Sigmoid colon (tissue), 7 donors: ENCODE data around the gene ALMS1. TPM values are rescaled to one million over a fixed set of nuclear protein-coding genes. Genes with fewer than 3 reads are reported as not detected.
"Not testable (repeated sequence)": the region's sequence is repeated elsewhere in the genome, so short reads cannot be mapped to it uniquely, and the experiment has no call there.

Source experiments
- DNase-seq: peaks from one replicate; pipeline ENCODE4 v3.0.0-alpha.2; 2019
- H3K27ac ChIP-seq, 4 donors: fragments of 200-600 bp; sonication (generic); one replicate each; pipeline ENCODE4 v1.5.1; 2016 to 2019; ENCODE audit warnings: mild to moderate bottlenecking in 1 of 4
- H3K27me3 ChIP-seq, 3 donors: fragments of 200-600 bp; sonication (generic); one replicate each; pipeline ENCODE4 v1.5.1; 2019; ENCODE audit warnings: mild to moderate bottlenecking in 1 of 3
- H3K36me3 ChIP-seq, 4 donors: fragments of 200-600 bp; sonication (generic); one replicate each; pipeline ENCODE4 v1.5.1; 2016 to 2019
- H3K4me1 ChIP-seq, 4 donors: fragments of 200-600 bp; sonication (generic); one replicate each; pipeline ENCODE4 v1.5.1; 2017 to 2019
- H3K4me3 ChIP-seq, 4 donors: fragments of 200-600 bp; sonication (generic); one replicate each; pipeline ENCODE4 v1.5.1; 2017 to 2019; ENCODE audit warnings: mild to moderate bottlenecking in 2 of 4, moderate library complexity in 1 of 4
- H3K9me3 ChIP-seq, 4 donors: fragments of 200-600 bp in 3 of 4; sonication (generic) in 3 of 4; one replicate each; pipeline versions ENCODE4 v1.5.1 to v1.6.1; 2013 to 2019
- CTCF ChIP-seq, 4 experiments: fragments of 450-650 bp in 3 of 4; fragments of 200-600 bp in 1 of 4; IDR thresholded peaks; one replicate each; pipeline ENCODE4 v1.5.1; 2016 to 2019; ENCODE audit warnings: antibody characterized with exemption in 4 of 4, mild to moderate bottlenecking in 3 of 4, moderate library complexity in 2 of 4
- EP300 ChIP-seq, 4 donors: sonication (generic); formaldehyde crosslinking; IDR thresholded peaks; one replicate each; pipeline ENCODE4 v1.6.1; 2017; ENCODE audit warnings: antibody characterized with exemption in 4 of 4
- POLR2A ChIP-seq, 2 donors: fragments of 450-650 bp; IDR thresholded peaks; one replicate each; pipeline ENCODE4 v1.6.1; 2016; ENCODE audit warnings: antibody characterized with exemption in 2 of 2, mild to moderate bottlenecking in 2 of 2, moderate library complexity in 2 of 2
- POLR2AphosphoS5 ChIP-seq, 4 donors: sonication (generic); formaldehyde crosslinking; IDR thresholded peaks; one replicate each; pipeline ENCODE4 v1.6.1; 2017; ENCODE audit warnings: antibody characterized with exemption in 4 of 4
- WGBS, 2 donors: extraction: QIAGEN DNeasy Blood & Tissue Kit; methylation state at CpG; one replicate each; pipeline ENCODE4 v1.1.7; 2013; 5-methylcytosine and 5-hydroxymethylcytosine counted together
- intact Hi-C: fragments of 100-400 bp; cut with DNase I; formaldehyde crosslinking; loops from one replicate; pipeline ENCODE4 v1.15.1; 2023
- polyA plus RNA-seq, 3 donors: library from polyadenylated mRNA; stranded (reverse); fragments of 200-250 nt; gene quantifications; one replicate each; pipeline ENCODE4 v1.2.3, GENCODE V29; 2013
- total RNA-seq, 4 donors: library from RNA; depleted of rRNA; stranded (reverse); fragments of >200 nt; gene quantifications; one replicate each; pipeline ENCODE4 v1.1.0, GENCODE V29; 2016
- donor health status: healthy with polysubstance abuse.
- donor health status: Bipolar disorder and iron deficiency.
- donor health status: healthy.

Gene ALMS1
- total and polyA plus RNA-seq, 7 donors: 3.5 to 47.6 (median 29.3) TPM

- H3K27ac ChIP-seq, H3K27me3 ChIP-seq, H3K4me3 ChIP-seq, DNase-seq, intact Hi-C loops, H3K36me3 ChIP-seq, H3K4me1 ChIP-seq, H3K9me3 ChIP-seq: not testable (repeated sequence)
- peak in 1 of 4 experiments; percentile 26 for TF ChIP-seq CTCF (IDR thresholded peaks at IDR 0.05)
- WGBS, 2 donors: 36 to 55% methylated on average over 2 of the region's 2 CpGs
Measured at GRCh38 chr2:73630662-73631266, 245.1 kb downstream of the ALMS1 start.

- H3K4me3 ChIP-seq, H3K4me1 ChIP-seq, H3K27me3 ChIP-seq, DNase-seq, intact Hi-C loops, H3K27ac ChIP-seq, H3K36me3 ChIP-seq, H3K9me3 ChIP-seq: not testable (repeated sequence)
Measured at GRCh38 chr2:73636977-73637376, 251.3 kb downstream of the ALMS1 start.

- H3K27me3 ChIP-seq: no peaks in the 10 kb centered on the region
- 96 to 97% methylated on average over 1 of the region's 1 CpG for WGBS, 2 donors
- DNase-seq: no peak
- H3K27ac ChIP-seq: no peak overlapping the region
- H3K4me1 ChIP-seq: no peaks in the 10 kb centered on the region
- no peak overlapping the region for H3K4me3 ChIP-seq
- H3K36me3 ChIP-seq: no peaks in the 10 kb centered on the region
- intact Hi-C loops: no loop called here
- H3K9me3 ChIP-seq: no peaks in the 10 kb centered on the region
- no peak for TF ChIP-seq EP300 (IDR thresholded peaks at IDR 0.05)
- TF ChIP-seq POLR2AphosphoS5 (IDR thresholded peaks at IDR 0.05): no peak
- TF ChIP-seq POLR2A (IDR thresholded peaks at IDR 0.05): no peak
Measured at GRCh38 chr2:73638429-73638828, 252.8 kb downstream of the ALMS1 start.

- DNase-seq: no peak
- no peak for TF ChIP-seq POLR2A (IDR thresholded peaks at IDR 0.05)
- no peak for TF ChIP-seq POLR2AphosphoS5 (IDR thresholded peaks at IDR 0.05)
- no peak for TF ChIP-seq CTCF (IDR thresholded peaks at IDR 0.05)
- TF ChIP-seq EP300 (IDR thresholded peaks at IDR 0.05): no peak
- H3K27me3 ChIP-seq: no peaks in the 10 kb centered on the region
- H3K4me1 ChIP-seq: no peaks in the 10 kb centered on the region
- intact Hi-C loops: no loop called here
- H3K27ac ChIP-seq: no peak overlapping the region
- no peak overlapping the region for H3K4me3 ChIP-seq
- 7 to 25% methylated on average over 1 of the region's 1 CpG for WGBS, 2 donors
- no peaks in the 10 kb centered on the region for H3K36me3 ChIP-seq
- H3K9me3 ChIP-seq: no peaks in the 10 kb centered on the region
Measured at GRCh38 chr2:73640511-73640911, 254.9 kb downstream of the ALMS1 start.

GRCh38 chr2:73640946-73641766 is 255.5 kb downstream of the ALMS1 start:
- no peaks in the 10 kb centered on the region for H3K27me3 ChIP-seq
- no peaks in the 10 kb centered on the region for H3K36me3 ChIP-seq
- DNase-seq: no peak
- intact Hi-C loops: no loop called here
- no peak overlapping the region for H3K27ac ChIP-seq
- no peaks in the 10 kb centered on the region for H3K4me1 ChIP-seq
- no peaks in the 10 kb centered on the region for H3K9me3 ChIP-seq
- H3K4me3 ChIP-seq: no peak overlapping the region
- WGBS, 2 donors: 91 to 92% methylated on average over 19 of the region's 19 CpGs
- TF ChIP-seq EP300 (IDR thresholded peaks at IDR 0.05) (no peak), POLR2AphosphoS5 (IDR thresholded peaks at IDR 0.05) (no peak), POLR2A (IDR thresholded peaks at IDR 0.05) (no peak), CTCF (IDR thresholded peaks at IDR 0.05) (no peak)

GRCh38 chr2:73641767-73642062 is 256.1 kb downstream of the ALMS1 start:
- Histone ChIP-seq H3K36me3 (no peaks in the 10 kb centered on the region), H3K27ac (no peak overlapping the region), H3K27me3 (no peaks in the 10 kb centered on the region), H3K4me1 (no peaks in the 10 kb centered on the region), H3K9me3 (no peaks in the 10 kb centered on the region), H3K4me3 (no peak overlapping the region)
- 60 to 80% methylated on average over 3 of the region's 3 CpGs for WGBS, 2 donors
- intact Hi-C loops: no loop called here
- no peak for TF ChIP-seq EP300 (IDR thresholded peaks at IDR 0.05)
- no peak for TF ChIP-seq POLR2A (IDR thresholded peaks at IDR 0.05)
- TF ChIP-seq CTCF (IDR thresholded peaks at IDR 0.05): no peak
- no peak for TF ChIP-seq POLR2AphosphoS5 (IDR thresholded peaks at IDR 0.05)
- DNase-seq: no peak
